Panc1 (cell line): ENCODE data around the gene XIAP. TPM values are rescaled to one million over a fixed set of nuclear protein-coding genes. Genes with fewer than 3 reads are reported as not detected.

Experiments used
- ATAC-seq: fragments of 200-7000 bp; cut with Tn5 transposase; 2 replicates; pipeline ENCODE4 v1.9.1; 2020; ENCODE audit warnings: mild to moderate bottlenecking, moderate library complexity
- BruUV-seq: library from RNA; stranded (reverse); fragments of 400-500 nt; replicated peaks from 2 replicates; lab custom pipeline; 2021; lab: Mats Ljungman, UMichigan
- CTCF ChIA-PET: fragments of 300-600 bp; sonication (Branson Sonifier 250); formaldehyde crosslinking; loops from one replicate; lab custom pipeline; 2022; ENCODE audit warnings: antibody characterized with exemption; lab: Charles Lee
- POLR2A ChIA-PET: fragments of 300-600 bp; sonication (Branson Sonifier 250); formaldehyde crosslinking; loops from one replicate; lab custom pipeline; 2022; ENCODE audit warnings: antibody characterized with exemption; lab: Charles Lee
- DNase-seq: peaks from one replicate; pipeline ENCODE4 v3.0.0-alpha.2; 2010; ENCODE audit warnings: low read depth, low spot score
- H3K27ac ChIP-seq: 2 replicates; pipeline ENCODE4 v1.5.1; 2011; ENCODE audit warnings: mild to moderate bottlenecking, low read length, inconsistent platforms
- H3K27me3 ChIP-seq: fragments of 200-500 bp; sonication (Bioruptor generic); 2 replicates; pipeline ENCODE4 v1.6.0; 2014; ENCODE audit warnings: low read length, inconsistent platforms; ENCODE audit not compliant: control insufficient read depth, insufficient read depth
- H3K36me3 ChIP-seq: fragments of 200-500 bp; sonication (Bioruptor generic); 2 replicates; pipeline ENCODE4 v1.5.1; 2014; ENCODE audit warnings: inconsistent platforms, mild to moderate bottlenecking, low read length, moderate library complexity; ENCODE audit not compliant: control insufficient read depth, insufficient read depth
- H3K4me1 ChIP-seq: 2 replicates; pipeline ENCODE4 v1.5.1; 2011; ENCODE audit warnings: inconsistent platforms, mild to moderate bottlenecking, low read length, moderate library complexity; ENCODE audit not compliant: control insufficient read depth, insufficient read depth
- H3K4me3 ChIP-seq, 2 experiments: 2 replicates each; pipeline ENCODE4 v1.5.1; 2011 to 2012; ENCODE audit warnings: low read depth in 2 of 2, low read length in 2 of 2, mild to moderate bottlenecking in 2 of 2, inconsistent platforms in 1 of 2, moderate library complexity in 1 of 2
- H3K9me3 ChIP-seq: fragments of 200-500 bp; sonication (Bioruptor generic); 2 replicates; pipeline ENCODE4 v1.5.1; 2014; ENCODE audit warnings: low read depth, mild to moderate bottlenecking, inconsistent platforms, low read length, moderate library complexity; ENCODE audit not compliant: control insufficient read depth, insufficient read depth
- POLR2AphosphoS5 ChIP-seq: IDR thresholded peaks from 2 replicates; pipeline ENCODE4 v1.6.1; 2012; ENCODE audit warnings: mild to moderate bottlenecking, low read depth, low read length, moderate library complexity
- SIN3A ChIP-seq: IDR thresholded peaks from 2 replicates; pipeline ENCODE4 v1.6.1; 2012; ENCODE audit warnings: low read depth, mild to moderate bottlenecking, low read length, moderate library complexity, borderline replicate concordance; ENCODE audit not compliant: insufficient read depth
- TCF7L2 ChIP-seq: IDR thresholded peaks from 2 replicates; pipeline ENCODE4 v1.6.1; 2011; ENCODE audit warnings: mild to moderate bottlenecking, low read depth, low read length, inconsistent platforms
- in situ Hi-C: cut with HindIII; loops from 2 replicates; pipeline ENCODE4 v1.10.0; 2016; ENCODE audit warnings: low sequenced_read_pairs, low pct_unique_long_range_greater_than_20kb
- intact Hi-C: fragments of 100-400 bp; cut with micrococcal nuclease; formaldehyde crosslinking; loops from one replicate; pipeline ENCODE4 v1.10.0; 2022; ENCODE audit not compliant: unreplicated experiment
- total RNA-seq: library from RNA; stranded (reverse); gene quantifications from one replicate; pipeline ENCODE4 v1.2.1, GENCODE V29; 2021; ENCODE audit not compliant: unreplicated experiment
- TF ChIP-seq, protein P1 (sequence below), 2 experiments: IDR thresholded peaks; 2 replicates each; pipeline ENCODE4 v1.6.1; 2011 to 2012; ENCODE audit warnings: low read depth in 2 of 2, control low read depth in 1 of 2, low read length in 1 of 2, mild to moderate bottlenecking in 1 of 2, moderate library complexity in 1 of 2; ENCODE audit not compliant: insufficient read depth in 1 of 2
- TF ChIP-seq, protein P2 (sequence below): fragments of 450-650 bp; IDR thresholded peaks from 2 replicates; pipeline ENCODE4 v1.5.1; 2017; ENCODE audit warnings: mild to moderate bottlenecking

The XIAP gene
- total RNA-seq, 1 experiment from 2014 or later = 73.7 TPM

DNA sequence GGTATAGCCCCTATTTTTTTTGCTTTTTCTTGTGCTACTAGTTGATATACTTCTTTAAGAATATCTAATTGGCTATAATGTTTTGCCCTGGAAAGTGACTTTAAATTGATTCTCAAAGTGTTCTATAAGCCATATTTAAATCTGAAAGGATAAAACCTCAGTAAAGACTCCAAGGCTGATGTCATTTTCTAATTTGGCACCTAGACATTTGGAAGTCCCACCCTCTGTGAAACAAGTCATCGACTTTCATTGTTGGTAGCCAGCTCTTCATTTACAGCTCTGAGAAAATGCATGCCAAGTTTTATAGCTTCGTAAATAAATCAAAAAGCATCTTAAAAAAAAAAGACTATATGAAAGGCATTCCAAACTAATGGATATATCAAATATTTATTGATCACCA is 83.6 kb downstream of the XIAP start:
- ChIA-PET POLR2A (no interaction called here), CTCF (no interaction called here)
- no peak for DNase-seq
- intact Hi-C loops = no loop called here
- Histone ChIP-seq H3K4me1 (no peaks in the 10 kb centered on the region), H3K9me3 (no peaks in the 10 kb centered on the region), H3K4me3 (no peak overlapping the region), H3K36me3 (no peaks in the 10 kb centered on the region), H3K27me3 (no peaks in the 10 kb centered on the region), H3K27ac (no peak overlapping the region)
- no peak for ATAC-seq
- no peak for TF ChIP-seq POLR2AphosphoS5
- no peak for TF ChIP-seq SIN3A
- TF ChIP-seq, protein P1, sequence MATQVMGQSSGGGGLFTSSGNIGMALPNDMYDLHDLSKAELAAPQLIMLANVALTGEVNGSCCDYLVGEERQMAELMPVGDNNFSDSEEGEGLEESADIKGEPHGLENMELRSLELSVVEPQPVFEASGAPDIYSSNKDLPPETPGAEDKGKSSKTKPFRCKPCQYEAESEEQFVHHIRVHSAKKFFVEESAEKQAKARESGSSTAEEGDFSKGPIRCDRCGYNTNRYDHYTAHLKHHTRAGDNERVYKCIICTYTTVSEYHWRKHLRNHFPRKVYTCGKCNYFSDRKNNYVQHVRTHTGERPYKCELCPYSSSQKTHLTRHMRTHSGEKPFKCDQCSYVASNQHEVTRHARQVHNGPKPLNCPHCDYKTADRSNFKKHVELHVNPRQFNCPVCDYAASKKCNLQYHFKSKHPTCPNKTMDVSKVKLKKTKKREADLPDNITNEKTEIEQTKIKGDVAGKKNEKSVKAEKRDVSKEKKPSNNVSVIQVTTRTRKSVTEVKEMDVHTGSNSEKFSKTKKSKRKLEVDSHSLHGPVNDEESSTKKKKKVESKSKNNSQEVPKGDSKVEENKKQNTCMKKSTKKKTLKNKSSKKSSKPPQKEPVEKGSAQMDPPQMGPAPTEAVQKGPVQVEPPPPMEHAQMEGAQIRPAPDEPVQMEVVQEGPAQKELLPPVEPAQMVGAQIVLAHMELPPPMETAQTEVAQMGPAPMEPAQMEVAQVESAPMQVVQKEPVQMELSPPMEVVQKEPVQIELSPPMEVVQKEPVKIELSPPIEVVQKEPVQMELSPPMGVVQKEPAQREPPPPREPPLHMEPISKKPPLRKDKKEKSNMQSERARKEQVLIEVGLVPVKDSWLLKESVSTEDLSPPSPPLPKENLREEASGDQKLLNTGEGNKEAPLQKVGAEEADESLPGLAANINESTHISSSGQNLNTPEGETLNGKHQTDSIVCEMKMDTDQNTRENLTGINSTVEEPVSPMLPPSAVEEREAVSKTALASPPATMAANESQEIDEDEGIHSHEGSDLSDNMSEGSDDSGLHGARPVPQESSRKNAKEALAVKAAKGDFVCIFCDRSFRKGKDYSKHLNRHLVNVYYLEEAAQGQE (IDR thresholded peaks at IDR 0.05; ENCODE audit: insufficient read depth in 1 of 2, low read depth in 2 of 2, low read length in 1 of 2) = no peak
- TF ChIP-seq, protein P2, sequence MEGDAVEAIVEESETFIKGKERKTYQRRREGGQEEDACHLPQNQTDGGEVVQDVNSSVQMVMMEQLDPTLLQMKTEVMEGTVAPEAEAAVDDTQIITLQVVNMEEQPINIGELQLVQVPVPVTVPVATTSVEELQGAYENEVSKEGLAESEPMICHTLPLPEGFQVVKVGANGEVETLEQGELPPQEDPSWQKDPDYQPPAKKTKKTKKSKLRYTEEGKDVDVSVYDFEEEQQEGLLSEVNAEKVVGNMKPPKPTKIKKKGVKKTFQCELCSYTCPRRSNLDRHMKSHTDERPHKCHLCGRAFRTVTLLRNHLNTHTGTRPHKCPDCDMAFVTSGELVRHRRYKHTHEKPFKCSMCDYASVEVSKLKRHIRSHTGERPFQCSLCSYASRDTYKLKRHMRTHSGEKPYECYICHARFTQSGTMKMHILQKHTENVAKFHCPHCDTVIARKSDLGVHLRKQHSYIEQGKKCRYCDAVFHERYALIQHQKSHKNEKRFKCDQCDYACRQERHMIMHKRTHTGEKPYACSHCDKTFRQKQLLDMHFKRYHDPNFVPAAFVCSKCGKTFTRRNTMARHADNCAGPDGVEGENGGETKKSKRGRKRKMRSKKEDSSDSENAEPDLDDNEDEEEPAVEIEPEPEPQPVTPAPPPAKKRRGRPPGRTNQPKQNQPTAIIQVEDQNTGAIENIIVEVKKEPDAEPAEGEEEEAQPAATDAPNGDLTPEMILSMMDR = no peak
- no peak for TF ChIP-seq TCF7L2
- in situ Hi-C loops = no loop called here
- BruUV-seq = no TSS peak

DNA sequence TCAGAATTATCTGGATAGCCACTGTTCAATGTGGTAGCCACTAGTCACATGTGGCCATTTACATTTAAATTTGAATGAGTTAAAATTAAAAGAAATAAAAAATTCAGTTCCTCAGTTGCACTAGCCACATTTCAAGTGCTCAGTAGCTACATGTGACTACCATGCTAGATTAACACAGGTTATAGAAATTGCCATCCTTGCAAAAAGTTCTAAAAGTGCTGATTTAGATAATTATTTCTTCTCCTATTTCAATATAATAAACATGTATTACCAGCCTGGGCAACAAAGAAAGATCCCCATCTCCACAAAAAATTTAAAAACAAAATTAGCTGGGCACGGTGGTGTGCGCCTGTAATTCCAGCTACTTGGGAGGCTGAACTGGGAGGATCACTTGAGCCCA is 90.0 kb downstream of the XIAP start:
- Histone ChIP-seq H3K4me3 (no peak overlapping the region), H3K9me3 (no peaks in the 10 kb centered on the region), H3K4me1 (no peaks in the 10 kb centered on the region), H3K27me3 (no peaks in the 10 kb centered on the region), H3K36me3 (no peaks in the 10 kb centered on the region), H3K27ac (no peak overlapping the region)
- POLR2A ChIA-PET = no interaction called here
- TF ChIP-seq, protein P2 = no peak
- TF ChIP-seq TCF7L2 (no peak), POLR2AphosphoS5 (no peak), SIN3A (no peak)
- TF ChIP-seq, protein P1 (IDR thresholded peaks at IDR 0.05; ENCODE audit: insufficient read depth in 1 of 2, low read depth in 2 of 2, low read length in 1 of 2) = no peak
- DNase-seq = no peak
- CTCF ChIA-PET = no interaction called here
- no TSS peak for BruUV-seq
- no peak for ATAC-seq
- intact Hi-C loops (no loop called here), in situ Hi-C loops (no loop called here)
